ENCODE measurements around the gene ISOC1.

The ISOC1 gene

DNA sequence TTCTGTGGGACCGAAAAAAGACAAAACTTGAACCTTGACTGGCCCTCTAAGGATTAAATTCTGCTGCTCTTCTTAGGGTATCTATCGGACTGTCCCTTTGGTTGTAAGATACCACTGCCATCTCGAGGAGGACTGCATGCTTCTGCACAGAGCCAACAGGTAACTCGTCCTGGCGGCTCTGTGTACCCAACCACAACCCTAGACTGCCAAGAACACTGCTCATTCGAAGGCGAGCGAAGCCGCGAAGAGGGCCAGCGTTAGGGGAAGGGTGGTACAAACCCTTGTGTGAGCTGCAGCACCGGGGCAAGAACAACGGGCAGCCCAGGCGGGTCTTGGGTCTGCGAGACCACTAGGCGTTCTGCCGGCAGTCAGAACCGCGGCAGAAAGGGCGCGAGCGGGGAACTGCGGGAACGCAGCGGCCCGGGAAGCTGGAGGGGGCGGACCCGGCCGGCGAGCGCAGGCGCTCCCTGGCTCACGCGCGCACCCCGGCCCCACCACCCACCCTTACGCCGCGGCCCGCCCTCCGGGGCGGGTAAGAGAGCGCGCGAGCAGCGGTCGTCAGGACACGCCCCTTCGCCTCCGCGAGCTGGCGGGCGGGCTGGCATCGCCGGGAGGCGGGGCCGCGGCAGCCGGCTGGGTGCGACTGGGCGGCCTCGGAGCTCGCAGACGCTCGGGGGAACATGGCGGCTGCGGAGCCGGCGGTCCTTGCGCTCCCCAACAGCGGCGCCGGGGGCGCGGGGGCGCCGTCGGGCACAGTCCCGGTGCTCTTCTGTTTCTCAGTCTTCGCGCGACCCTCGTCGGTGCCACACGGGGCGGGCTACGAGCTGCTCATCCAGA, at the start of gene ISOC1:
TSS of gene ISOC1 (plus strand) at position 663 of the 837 bp plus-strand sequence. CDS start at position 681, 18 bp downstream.
- DNase-seq (ENCODE audit: low spot score): peak; percentile 58

- DNase-seq (ENCODE audit: low spot score): no peak
Observed at GRCh38 chr5:129046151-129046550, 48.4 kb upstream of the ISOC1 start.

GRCh38 chr5:129048509-129048908, 46.0 kb upstream of the ISOC1 start:
- DNase-seq (ENCODE audit: low spot score): no peak

DNA sequence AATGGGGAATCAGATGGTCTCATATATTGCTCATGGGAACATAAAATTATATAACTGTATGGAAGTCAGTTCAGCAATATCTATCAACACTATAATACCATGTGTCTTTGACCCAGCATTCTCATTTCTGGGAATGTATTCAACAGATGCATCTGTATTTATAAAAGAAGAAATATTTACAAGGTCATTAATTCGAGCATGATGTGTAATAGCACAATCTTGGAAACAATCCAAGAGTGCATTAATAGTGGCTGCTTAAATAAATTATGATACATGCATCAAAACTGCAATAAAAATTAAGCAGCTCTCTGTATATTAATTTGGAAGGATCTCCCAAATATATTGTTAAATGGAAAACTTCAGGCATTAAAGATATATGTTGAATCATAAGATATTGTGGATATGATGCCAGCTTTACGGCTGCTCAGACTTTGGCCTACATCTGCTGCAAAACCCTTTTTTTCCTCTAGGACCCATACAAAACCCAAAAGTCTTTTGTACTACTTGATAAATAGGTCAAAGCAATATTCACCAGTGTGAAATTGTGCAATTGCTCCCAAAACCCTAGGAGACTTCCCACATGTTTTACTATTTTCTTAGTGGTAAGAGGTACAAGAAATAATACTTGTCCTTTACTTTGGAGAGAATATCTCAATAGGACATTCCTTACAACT, 45.3 kb upstream of the ISOC1 start:
- DNase-seq (ENCODE audit: low spot score): no peak

- DNase-seq (ENCODE audit: low spot score): no peak
Observed at GRCh38 chr5:129051283-129051682, 43.3 kb upstream of the ISOC1 start.

GRCh38 chr5:129053438-129053837, 41.1 kb upstream of the ISOC1 start:
- no peak for DNase-seq (ENCODE audit: low spot score)

- no peak for DNase-seq (ENCODE audit: low spot score)
Observed at GRCh38 chr5:129057329-129057728, 37.2 kb upstream of the ISOC1 start.

DNA sequence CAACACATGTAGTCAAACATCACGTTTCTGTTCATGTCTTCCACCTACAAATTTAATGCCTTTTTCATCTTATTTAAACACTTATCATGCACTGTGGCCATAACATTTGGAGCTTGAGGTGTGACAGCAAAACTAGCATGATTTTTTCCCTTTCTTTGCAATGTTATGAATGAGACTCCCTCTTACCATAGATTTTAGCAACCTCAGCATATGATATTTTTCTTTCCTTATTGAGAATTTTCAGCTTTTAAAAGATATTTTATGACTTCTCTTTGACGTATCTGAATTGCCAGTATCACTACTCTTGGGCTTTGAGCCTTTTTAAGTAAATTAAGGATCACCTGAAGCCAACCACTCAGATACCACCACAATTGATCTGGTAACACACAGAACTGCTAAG, 32.7 kb upstream of the ISOC1 start:
- no peak for DNase-seq (ENCODE audit: low spot score)

DNA sequence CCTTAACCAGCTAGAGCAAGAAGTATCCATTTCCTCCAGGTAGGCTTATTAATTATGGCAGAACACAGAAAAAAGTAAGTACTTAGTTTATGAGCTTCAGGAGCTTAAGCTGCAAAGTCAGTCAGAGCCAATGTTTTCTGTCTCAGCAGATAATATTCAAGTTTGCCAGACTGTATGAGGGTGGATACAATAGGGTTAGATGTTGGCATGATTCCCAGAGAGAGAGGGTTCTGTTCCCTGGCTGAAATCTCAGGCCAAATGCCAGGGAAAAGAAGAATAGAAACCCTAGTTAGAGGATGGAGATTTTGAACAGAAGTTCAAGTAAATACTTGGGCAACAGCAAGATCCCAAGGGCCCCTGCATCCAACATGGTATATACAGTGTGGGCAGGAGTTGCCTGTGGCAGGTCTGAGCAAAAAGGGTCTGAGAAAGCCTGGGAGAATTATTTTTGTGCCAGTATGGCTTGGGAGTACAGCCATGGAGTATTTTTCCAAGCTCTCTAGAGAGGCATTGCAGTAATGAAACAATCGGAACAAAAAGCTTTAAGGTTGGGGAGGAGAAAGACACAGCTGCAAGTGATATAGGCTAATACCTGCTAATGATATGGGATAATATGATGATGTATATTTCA, 31.0 kb upstream of the ISOC1 start:
- DNase-seq (ENCODE audit: low spot score): peak; percentile 17

DNA sequence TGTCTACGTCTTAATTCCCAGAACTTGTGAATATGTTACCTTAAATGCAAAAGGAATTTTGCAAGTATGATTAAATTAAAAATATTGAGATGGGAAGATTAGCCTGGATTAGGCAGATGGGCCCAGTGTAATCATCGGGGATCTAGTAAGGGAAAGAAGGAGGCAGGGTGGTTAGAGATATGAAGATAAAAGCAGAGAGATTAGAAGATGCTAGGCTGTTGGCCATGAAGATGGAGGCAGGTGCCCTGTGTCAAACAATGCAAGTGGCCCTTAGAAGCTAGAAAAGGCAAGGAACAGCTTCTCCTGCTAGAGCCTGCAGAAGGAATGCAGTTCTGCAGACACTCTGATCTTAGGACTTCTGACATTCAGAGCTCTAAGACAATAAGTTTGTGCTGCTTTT, 28.8 kb upstream of the ISOC1 start:
- no peak for DNase-seq (ENCODE audit: low spot score)

DNA sequence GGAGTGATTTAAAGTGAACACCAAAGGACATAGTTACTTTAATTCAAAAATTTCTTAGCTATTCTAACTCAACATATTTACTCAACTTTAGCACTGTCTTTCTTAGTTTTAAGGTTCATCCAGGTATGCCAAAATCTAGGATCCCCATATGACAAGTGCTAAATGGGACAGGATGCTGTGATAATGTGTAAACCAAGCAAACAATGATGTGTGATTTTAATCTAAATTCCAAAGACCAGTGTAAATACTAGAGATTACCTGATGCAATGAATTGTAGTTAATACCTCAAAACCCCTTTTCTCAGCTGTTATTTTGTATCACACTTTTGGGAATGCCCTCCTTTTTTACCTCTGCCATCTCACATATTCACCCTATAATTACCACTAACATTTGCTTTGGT, 26.8 kb upstream of the ISOC1 start:
- no peak for DNase-seq (ENCODE audit: low spot score)

DNA sequence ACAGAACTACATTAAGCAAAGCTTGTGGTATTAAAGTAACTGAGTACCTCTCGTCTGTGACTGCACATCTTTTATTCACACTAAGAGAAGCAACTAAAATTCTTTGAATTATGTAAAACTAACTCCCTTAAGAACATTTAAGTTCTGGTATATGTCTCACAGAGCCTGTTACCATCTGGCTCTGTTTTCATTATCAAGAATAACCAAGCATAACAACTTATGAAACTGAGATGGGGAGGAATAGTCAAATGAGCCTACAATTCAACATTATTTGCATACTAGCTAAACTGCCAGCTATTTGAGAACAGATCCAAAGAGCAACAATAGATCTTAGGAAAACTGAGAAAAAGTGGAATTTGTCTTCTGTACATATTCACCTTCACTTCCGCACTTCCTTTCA, 25.3 kb upstream of the ISOC1 start:
- no peak for DNase-seq (ENCODE audit: low spot score)

- no peak for DNase-seq (ENCODE audit: low spot score)
Observed at GRCh38 chr5:129073111-129073510, 21.4 kb upstream of the ISOC1 start.

DNA sequence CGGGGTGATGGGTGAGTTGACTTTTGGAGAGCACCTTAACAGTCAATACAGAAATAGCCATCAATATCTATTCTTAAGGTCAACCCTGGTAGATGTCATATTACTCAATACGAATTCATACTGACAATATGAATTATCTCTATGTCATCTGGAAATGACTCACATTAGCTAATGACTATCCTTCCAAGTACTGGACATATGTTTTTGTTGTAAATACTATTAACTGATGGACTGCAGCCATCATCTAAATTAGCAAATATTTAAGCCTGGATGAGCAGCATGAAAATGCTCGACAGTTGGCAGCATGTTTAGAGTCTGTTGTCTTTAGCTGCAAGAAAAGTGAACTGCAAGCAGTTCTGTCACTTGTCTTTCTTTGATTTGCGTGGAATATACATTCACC, 19.6 kb upstream of the ISOC1 start:
- peak; percentile 5 for DNase-seq (ENCODE audit: low spot score)

DNA sequence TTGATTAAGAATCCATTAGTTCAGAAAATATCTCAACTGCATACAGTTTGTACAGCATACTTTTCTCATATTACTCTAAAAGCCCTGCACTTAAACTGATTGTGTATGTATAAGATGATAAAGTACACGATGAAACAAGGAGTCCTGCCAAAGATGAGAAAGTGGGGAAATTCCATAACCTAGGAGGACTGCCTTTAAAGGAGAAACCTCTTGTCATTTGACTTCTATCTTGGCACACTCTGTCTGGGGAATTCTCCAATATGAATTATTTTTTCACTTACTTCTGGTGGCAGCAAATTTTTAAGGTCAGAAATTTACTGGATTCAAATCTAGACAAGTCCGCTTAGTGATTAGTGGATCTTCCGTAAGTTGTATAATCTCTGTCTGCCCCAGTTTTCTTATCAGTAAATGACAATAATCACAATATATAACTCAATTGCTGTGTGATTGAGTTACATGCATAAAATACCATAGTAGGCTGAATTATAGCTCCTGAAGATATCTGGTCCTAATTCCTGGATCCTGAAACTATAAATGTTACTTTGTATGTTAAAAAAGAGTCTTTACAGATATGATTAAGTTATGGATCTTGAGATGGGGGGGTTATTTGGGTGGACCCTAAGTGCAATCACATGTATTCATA, 17.0 kb upstream of the ISOC1 start:
- no peak for DNase-seq (ENCODE audit: low spot score)

- DNase-seq (ENCODE audit: low spot score): no peak
Observed at GRCh38 chr5:129078247-129078646, 16.3 kb upstream of the ISOC1 start.

GRCh38 chr5:129078660-129079059, 15.9 kb upstream of the ISOC1 start:
- DNase-seq (ENCODE audit: low spot score): no peak

- DNase-seq (ENCODE audit: low spot score): peak; percentile 16
Observed at GRCh38 chr5:129079496-129079895, 15.1 kb upstream of the ISOC1 start.

- DNase-seq (ENCODE audit: low spot score): no peak
Observed at GRCh38 chr5:129080766-129081165, 13.8 kb upstream of the ISOC1 start.

DNA sequence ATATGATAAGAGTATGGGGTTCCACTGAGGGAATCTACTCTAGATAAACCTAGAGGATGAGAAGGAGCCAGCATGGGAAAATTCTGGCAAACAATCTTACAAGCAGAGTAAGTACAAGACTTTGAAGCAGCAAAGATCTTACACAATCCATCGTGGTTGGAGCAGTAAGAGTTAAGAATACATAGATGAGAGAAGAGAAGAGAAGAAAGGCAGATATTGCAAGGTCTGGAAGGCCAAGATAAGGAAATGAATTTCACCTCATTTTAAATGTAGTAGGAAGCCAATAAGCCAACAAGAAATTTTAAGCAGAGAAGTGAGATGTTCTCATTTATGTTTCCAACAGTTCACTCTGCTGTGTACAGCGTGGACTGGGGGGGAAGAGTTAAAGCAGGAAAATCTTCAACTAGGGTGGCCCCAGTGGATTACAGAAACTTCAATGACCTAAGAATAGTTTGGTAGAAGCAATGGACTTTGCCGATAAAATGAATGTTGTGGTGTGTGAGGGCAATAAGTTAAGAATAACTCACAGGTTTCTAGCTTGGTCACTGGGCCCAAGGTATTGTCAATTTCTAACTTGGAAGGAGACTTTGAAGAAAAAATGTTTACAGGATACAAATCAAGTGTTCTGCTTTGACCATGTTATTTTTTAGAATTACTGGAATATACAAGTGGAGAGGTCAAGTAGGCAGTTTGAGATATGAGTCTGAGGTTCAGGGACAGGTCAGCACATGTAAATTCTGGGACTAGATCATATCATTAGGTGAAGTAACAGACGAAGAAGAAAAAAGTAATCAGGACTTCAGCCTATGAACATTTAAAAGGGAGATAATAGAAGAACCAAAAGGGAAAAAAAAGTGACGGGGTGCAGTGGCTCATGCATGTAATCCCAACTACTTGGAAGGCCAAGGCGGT, 12.1 kb upstream of the ISOC1 start:
- DNase-seq (ENCODE audit: low spot score): no peak

All from cerebellar cortex (tissue), 1 donor.